Activated B cell treated with CpG ODN at 0.5 μM for 24 hours (primary cell): ENCODE results near the gene VSIG4. TPM values are rescaled to one million over a fixed set of nuclear protein-coding genes. Genes with fewer than 3 reads are reported as not detected.

ENCODE experiments used
- ATAC-seq: fragments of 200-7000 bp; cut with Tn5 transposase; one replicate; pipeline ENCODE4 v1.10.0; 2021; ENCODE audit warnings: low read depth, mild to moderate bottlenecking, moderate library complexity
- CTCF ChIA-PET: fragments of 350-600 bp; sonication (Branson Sonifier 250); formaldehyde crosslinking; loops from one replicate; lab custom pipeline; 2021; ENCODE audit warnings: antibody characterized with exemption; lab: Charles Lee
- POLR2A ChIA-PET: fragments of 350-600 bp; sonication (Branson Sonifier 250); formaldehyde crosslinking; loops from one replicate; lab custom pipeline; 2021; ENCODE audit warnings: antibody characterized with exemption; lab: Charles Lee
- DNase-seq: peaks from one replicate; pipeline ENCODE4 v3.0.0; 2022
- H3K27ac Mint-ChIP-seq: one replicate; pipeline ENCODE4 v1.8.0; 2020; ENCODE audit warnings: mixed read lengths
- H3K27me3 Mint-ChIP-seq: one replicate; pipeline ENCODE4 v1.8.0; 2021; ENCODE audit warnings: mixed read lengths
- H3K36me3 Mint-ChIP-seq: one replicate; pipeline ENCODE4 v1.8.0; 2021; ENCODE audit warnings: low read depth, mixed read lengths
- H3K4me1 Mint-ChIP-seq: one replicate; pipeline ENCODE4 v1.8.0; 2021; ENCODE audit warnings: mixed read lengths
- H3K4me3 Mint-ChIP-seq: one replicate; pipeline ENCODE4 v1.8.0; 2020; ENCODE audit warnings: mild to moderate bottlenecking, mixed read lengths
- H3K9me3 Mint-ChIP-seq: one replicate; pipeline ENCODE4 v1.8.0; 2020; ENCODE audit warnings: mixed read lengths
- CTCF ChIP-seq: fragments of 200-600 bp; IDR thresholded peaks from one replicate; pipeline ENCODE4 v1.8.0; 2022; ENCODE audit warnings: antibody characterized with exemption, mild to moderate bottlenecking
- intact Hi-C: fragments of 100-400 bp; cut with micrococcal nuclease; formaldehyde crosslinking; loops from one replicate; pipeline ENCODE4 v1.15.1; 2024
- total RNA-seq: library from RNA; stranded (reverse); gene quantifications from 2 replicates; pipeline ENCODE4 v1.2.3, GENCODE V29; 2022

Gene VSIG4
- total RNA-seq, 1 donor from 2014 or later: not detected

- intact Hi-C loops: loop anchor here (5.0 to 10.0 kb wide), 3 partner anchors 321 to 424 kb away; partner anchors contain the start of gene MSN
- H3K36me3 Mint-ChIP-seq: peaks cover 12% of the 10 kb centered on the region
Measured at GRCh38 chrX:66018585-66019309, 21.1 kb downstream of the VSIG4 start.

DNA sequence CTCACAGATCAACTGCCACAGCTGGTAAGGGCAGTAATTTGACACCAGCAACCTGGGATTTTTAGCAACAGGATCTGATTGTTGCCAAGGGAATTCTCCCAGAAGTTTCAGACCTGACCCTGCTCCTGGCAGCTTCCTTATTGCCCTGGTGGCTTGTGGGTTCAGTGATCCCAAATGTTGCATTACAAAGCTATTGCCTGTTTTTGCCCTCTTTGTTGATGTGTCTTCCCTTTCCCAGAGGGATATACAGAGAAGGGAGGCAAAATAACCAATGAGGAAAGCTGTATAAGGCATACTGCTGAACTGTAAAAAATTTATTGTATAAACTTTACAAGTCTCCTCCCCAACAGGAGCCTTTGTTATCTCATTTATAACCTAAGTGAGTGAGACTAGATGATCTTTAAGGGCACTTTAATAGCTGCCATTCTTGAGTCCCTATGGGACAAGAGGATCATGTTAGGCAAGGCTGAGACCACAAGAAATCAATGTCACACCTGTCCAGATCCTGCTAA is 22.2 kb downstream of the VSIG4 start:
- H3K27me3 Mint-ChIP-seq: no peaks in the 10 kb centered on the region
- ChIA-PET CTCF (interaction anchor here (0.8 to 1.5 kb wide), 6 partner anchors 12 to 435 kb away, joined by 3 to 6 read pairs (median 3); no protein-coding TSS in a partner anchor), POLR2A (interaction anchor here (0.7 to 4.7 kb wide), 5 partner anchors 10 to 421 kb away, joined by 3 to 53 read pairs (median 5); no protein-coding TSS in a partner anchor)
- peaks cover 12% of the 10 kb centered on the region for H3K36me3 Mint-ChIP-seq
- peak overlapping the region; percentile 73 for H3K4me3 Mint-ChIP-seq
- peaks cover 97% of the 10 kb centered on the region for H3K4me1 Mint-ChIP-seq
- ATAC-seq (no peak), DNase-seq (no peak)
- intact Hi-C loops: loop anchor here (2.0 to 10.0 kb wide), 4 partner anchors 15 to 423 kb away; partner anchors contain the start of gene MSN
- peak overlapping the region; percentile 93 for H3K27ac Mint-ChIP-seq
- TF ChIP-seq CTCF: no peak
- no peaks in the 10 kb centered on the region for H3K9me3 Mint-ChIP-seq

More at GRCh38 chrX:66018585-66019309, 21.1 kb downstream of the VSIG4 start:
- ChIA-PET POLR2A (interaction anchor here (1.2 to 4.7 kb wide), 4 partner anchors 11 to 422 kb away, joined by 4 to 53 read pairs (median 8); no protein-coding TSS in a partner anchor), CTCF (interaction anchor here (0.7 to 1.2 kb wide), 3 partner anchors 11 to 91 kb away, joined by 3 to 6 read pairs (median 3); no protein-coding TSS in a partner anchor)
- ATAC-seq: no peak
- Mint-ChIP-seq H3K9me3 (no peaks in the 10 kb centered on the region), H3K27ac (peak overlapping the region; percentile 93), H3K4me3 (peak overlapping the region; percentile 65), H3K27me3 (no peaks in the 10 kb centered on the region), H3K4me1 (peaks cover 97% of the 10 kb centered on the region)
- no peak for DNase-seq
- TF ChIP-seq CTCF: no peak

- peaks cover 98% of the 10 kb centered on the region for H3K4me1 Mint-ChIP-seq
- H3K27ac Mint-ChIP-seq: peak overlapping the region; percentile 93
- ChIA-PET POLR2A (interaction anchor here (0.6 to 4.7 kb wide), 6 partner anchors 9 to 421 kb away, joined by 3 to 53 read pairs (median 4); no protein-coding TSS in a partner anchor), CTCF (interaction anchor here (0.7 to 1.5 kb wide), 8 partner anchors 9 to 434 kb away, joined by 3 to 5 read pairs (median 3); no protein-coding TSS in a partner anchor)
- peak; percentile 19 for ATAC-seq
- no peaks in the 10 kb centered on the region for H3K9me3 Mint-ChIP-seq
- H3K4me3 Mint-ChIP-seq: peak overlapping the region; percentile 73
- H3K36me3 Mint-ChIP-seq: peaks cover 12% of the 10 kb centered on the region
- no peak for DNase-seq
- intact Hi-C loops: loop anchor here (2.0 to 10.0 kb wide), 4 partner anchors 14 to 422 kb away; partner anchors contain the start of gene MSN
- no peaks in the 10 kb centered on the region for H3K27me3 Mint-ChIP-seq
- no peak for TF ChIP-seq CTCF
Measured at GRCh38 chrX:66016905-66017658, 22.8 kb downstream of the VSIG4 start.

GRCh38 chrX:66015900-66016689 is 23.8 kb downstream of the VSIG4 start:
- peak overlapping the region; percentile 93 for H3K27ac Mint-ChIP-seq
- ATAC-seq (peak; percentile 19), DNase-seq (no peak)
- no peaks in the 10 kb centered on the region for H3K9me3 Mint-ChIP-seq
- peaks cover 12% of the 10 kb centered on the region for H3K36me3 Mint-ChIP-seq
- H3K4me3 Mint-ChIP-seq: peak overlapping the region; percentile 73
- intact Hi-C loops: loop anchor here (2.0 to 10.0 kb wide), 4 partner anchors 13 to 421 kb away; partner anchors contain the start of gene MSN
- ChIA-PET CTCF (interaction anchor here (0.7 to 1.5 kb wide), 5 partner anchors 8 to 433 kb away, joined by 3 to 4 read pairs (median 3); no protein-coding TSS in a partner anchor), POLR2A (interaction anchor here (0.6 to 4.7 kb wide), 6 partner anchors 8 to 420 kb away, joined by 3 to 53 read pairs (median 4); no protein-coding TSS in a partner anchor)
- H3K4me1 Mint-ChIP-seq: peaks cover 96% of the 10 kb centered on the region
- no peaks in the 10 kb centered on the region for H3K27me3 Mint-ChIP-seq
- no peak for TF ChIP-seq CTCF
